HFFc6 (cell line): Measurements from ENCODE around the gene DDC. TPM values are rescaled to one million over a fixed set of nuclear protein-coding genes. Genes with fewer than 3 reads are reported as not detected.

ENCODE experiments used
- DNase-seq: peaks from one replicate; pipeline ENCODE4 v3.0.0-alpha.2; 2018
- H3K27ac Mint-ChIP-seq: 2 replicates; pipeline ENCODE4 v1.8.0; 2020; ENCODE audit warnings: mild to moderate bottlenecking, mixed read lengths
- H3K27me3 Mint-ChIP-seq: 2 replicates; pipeline ENCODE4 v1.8.0; 2021; ENCODE audit warnings: mild to moderate bottlenecking, moderate library complexity, mixed read lengths; ENCODE audit not compliant: insufficient read depth
- H3K36me3 Mint-ChIP-seq: 2 replicates; pipeline ENCODE4 v1.8.0; 2021; ENCODE audit warnings: low read depth, mixed read lengths
- H3K4me1 Mint-ChIP-seq: 2 replicates; pipeline ENCODE4 v1.8.0; 2020; ENCODE audit warnings: low read depth, mixed read lengths
- H3K4me3 Mint-ChIP-seq: 2 replicates; pipeline ENCODE4 v1.8.0; 2020; ENCODE audit warnings: mild to moderate bottlenecking, moderate library complexity, mixed read lengths
- H3K9me3 Mint-ChIP-seq: 2 replicates; pipeline ENCODE4 v1.8.0; 2020; ENCODE audit warnings: mild to moderate bottlenecking, mixed read lengths
- total RNA-seq, 6 experiments: library from RNA; stranded (reverse); fragmentation: NEBNext Ultra II Directional; extraction: Animal tissue kit (Norgen Biotek cat#: 25700); gene quantifications; 2 replicates in 1 of 6; 3 replicates in 5 of 6; pipeline ENCODE4 v1.2.3, GENCODE V29; 2021
- TF ChIP-seq, protein P1 (sequence below): fragments of 200-600 bp; sonication (generic); IDR thresholded peaks from 2 replicates; pipeline ENCODE4 v1.5.0; 2021; ENCODE audit warnings: antibody characterized with exemption, mild to moderate bottlenecking

DDC gene
- total RNA-seq, 6 experiments from 2014 or later: not detected

- Mint-ChIP-seq H3K4me1 (peaks cover 25% of the 10 kb centered on the region), H3K36me3 (peaks cover 14% of the 10 kb centered on the region), H3K4me3 (no peak overlapping the region), H3K27me3 (no peaks in the 10 kb centered on the region; the same call in 1 of the 2 replicates), H3K9me3 (no peaks in the 10 kb centered on the region), H3K27ac (no peak overlapping the region)
- TF ChIP-seq, protein P1, sequence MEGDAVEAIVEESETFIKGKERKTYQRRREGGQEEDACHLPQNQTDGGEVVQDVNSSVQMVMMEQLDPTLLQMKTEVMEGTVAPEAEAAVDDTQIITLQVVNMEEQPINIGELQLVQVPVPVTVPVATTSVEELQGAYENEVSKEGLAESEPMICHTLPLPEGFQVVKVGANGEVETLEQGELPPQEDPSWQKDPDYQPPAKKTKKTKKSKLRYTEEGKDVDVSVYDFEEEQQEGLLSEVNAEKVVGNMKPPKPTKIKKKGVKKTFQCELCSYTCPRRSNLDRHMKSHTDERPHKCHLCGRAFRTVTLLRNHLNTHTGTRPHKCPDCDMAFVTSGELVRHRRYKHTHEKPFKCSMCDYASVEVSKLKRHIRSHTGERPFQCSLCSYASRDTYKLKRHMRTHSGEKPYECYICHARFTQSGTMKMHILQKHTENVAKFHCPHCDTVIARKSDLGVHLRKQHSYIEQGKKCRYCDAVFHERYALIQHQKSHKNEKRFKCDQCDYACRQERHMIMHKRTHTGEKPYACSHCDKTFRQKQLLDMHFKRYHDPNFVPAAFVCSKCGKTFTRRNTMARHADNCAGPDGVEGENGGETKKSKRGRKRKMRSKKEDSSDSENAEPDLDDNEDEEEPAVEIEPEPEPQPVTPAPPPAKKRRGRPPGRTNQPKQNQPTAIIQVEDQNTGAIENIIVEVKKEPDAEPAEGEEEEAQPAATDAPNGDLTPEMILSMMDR: no peak
- DNase-seq: no peak
Measured at GRCh38 chr7:50607524-50608125, 42.4 kb upstream of the DDC start.

DNA sequence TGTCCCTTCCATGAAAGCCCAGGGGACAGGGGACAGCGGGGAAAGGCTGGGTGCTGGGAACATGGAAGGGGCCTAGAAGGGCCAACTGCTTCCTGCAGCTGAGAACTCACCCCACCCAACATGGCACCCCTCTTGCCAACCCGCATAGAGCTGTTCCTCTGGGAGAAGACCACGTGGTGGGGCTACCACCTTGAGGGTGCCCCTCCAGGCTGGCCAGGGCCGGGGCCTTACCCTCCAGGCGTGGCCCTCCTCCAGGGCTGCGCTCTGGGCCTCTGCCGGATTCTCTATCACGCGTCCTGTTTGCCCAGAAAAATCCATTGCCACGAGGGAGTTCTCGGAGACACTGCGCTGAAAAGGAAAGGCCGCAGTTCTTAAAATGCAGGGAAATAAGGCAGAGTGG, 39.9 kb upstream of the DDC start:
- TF ChIP-seq, protein P1: no peak
- no peak overlapping the region for H3K27ac Mint-ChIP-seq
- peaks cover 9% of the 10 kb centered on the region for H3K36me3 Mint-ChIP-seq
- H3K27me3 Mint-ChIP-seq: no peaks in the 10 kb centered on the region; the same call in 1 of the 2 replicates
- H3K9me3 Mint-ChIP-seq: no peaks in the 10 kb centered on the region
- DNase-seq: no peak
- no peak overlapping the region for H3K4me3 Mint-ChIP-seq
- peaks cover 12% of the 10 kb centered on the region for H3K4me1 Mint-ChIP-seq

GRCh38 chr7:50603287-50603686, 38.1 kb upstream of the DDC start:
- H3K27me3 Mint-ChIP-seq: no peaks in the 10 kb centered on the region; the same call in 1 of the 2 replicates
- H3K4me1 Mint-ChIP-seq: peaks cover 10% of the 10 kb centered on the region
- TF ChIP-seq, protein P1: no peak
- no peak for DNase-seq
- no peak overlapping the region for H3K4me3 Mint-ChIP-seq
- H3K27ac Mint-ChIP-seq: no peak overlapping the region
- H3K9me3 Mint-ChIP-seq: no peaks in the 10 kb centered on the region
- peaks cover 9% of the 10 kb centered on the region for H3K36me3 Mint-ChIP-seq

GRCh38 chr7:50599385-50599784, 34.2 kb upstream of the DDC start:
- 0 out of 2 replicates have a peak, but pooled peaks cover 6% of the 10 kb centered on the region for H3K36me3 Mint-ChIP-seq
- H3K27me3 Mint-ChIP-seq: no peaks in the 10 kb centered on the region; the same call in 1 of the 2 replicates
- H3K4me1 Mint-ChIP-seq: no peaks in the 10 kb centered on the region
- no peaks in the 10 kb centered on the region for H3K9me3 Mint-ChIP-seq
- no peak for DNase-seq
- no peak overlapping the region for H3K27ac Mint-ChIP-seq
- TF ChIP-seq, protein P1: no peak
- no peak overlapping the region for H3K4me3 Mint-ChIP-seq

DNA sequence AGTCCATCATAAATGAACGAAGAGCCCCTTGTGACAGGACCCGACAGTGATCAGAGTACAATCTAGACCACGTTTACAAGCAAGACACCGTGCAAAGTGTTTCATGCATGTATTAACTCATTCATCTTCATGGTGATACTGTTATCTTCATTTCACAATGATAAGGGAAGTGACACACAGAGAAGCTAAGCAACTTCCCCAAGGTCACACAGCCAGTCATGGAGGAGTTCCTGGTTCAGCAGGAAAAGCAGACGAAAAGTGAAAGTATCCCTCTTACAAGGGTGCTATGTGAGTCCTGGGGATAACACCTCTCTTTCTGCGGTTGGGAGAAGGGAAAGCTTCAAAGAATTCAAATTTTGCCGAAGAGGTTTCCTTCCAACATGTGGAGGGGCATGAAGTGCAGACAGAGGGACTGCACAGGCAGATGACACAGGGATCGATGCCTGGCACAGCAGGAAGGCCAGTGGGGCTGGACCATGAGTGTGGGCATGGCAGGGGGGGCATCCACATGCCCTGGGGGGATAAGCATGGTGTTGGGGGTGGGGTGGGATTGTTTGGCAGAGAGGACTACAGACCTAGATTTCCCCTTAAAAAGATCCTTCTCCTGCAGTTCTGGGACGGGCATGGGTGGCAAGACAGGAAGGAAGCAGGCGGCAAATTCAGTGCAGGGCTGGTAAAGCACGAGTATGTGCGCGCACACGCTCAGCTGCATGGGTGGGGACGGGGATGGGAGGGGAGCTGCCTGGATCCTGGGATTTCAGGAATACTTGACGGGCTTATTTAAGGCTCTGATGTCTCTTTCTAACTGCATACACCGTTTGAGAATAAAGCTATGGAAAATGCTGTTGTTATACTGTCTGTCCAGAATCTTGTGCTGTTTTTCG, 33.5 kb upstream of the DDC start:
- TF ChIP-seq, protein P1: no peak

More for the DNA sequence above, 33.5 kb upstream of the DDC start:
- DNase-seq: no peak
- no peak overlapping the region for H3K4me3 Mint-ChIP-seq
- no peaks in the 10 kb centered on the region for H3K4me1 Mint-ChIP-seq
- no peaks in the 10 kb centered on the region; the same call in 1 of the 2 replicates for H3K27me3 Mint-ChIP-seq
- H3K27ac Mint-ChIP-seq: no peak overlapping the region
- 0 out of 2 replicates have a peak, but pooled peaks cover 6% of the 10 kb centered on the region for H3K36me3 Mint-ChIP-seq
- H3K9me3 Mint-ChIP-seq: no peaks in the 10 kb centered on the region
